ENCODE measurements around the gene LAPTM5. TPM values are rescaled to one million over a fixed set of nuclear protein-coding genes. Genes with fewer than 3 reads are reported as not detected.

Gene LAPTM5
- total and polyA plus RNA-seq, 2 donors = 88.6 to 364 TPM

DNA sequence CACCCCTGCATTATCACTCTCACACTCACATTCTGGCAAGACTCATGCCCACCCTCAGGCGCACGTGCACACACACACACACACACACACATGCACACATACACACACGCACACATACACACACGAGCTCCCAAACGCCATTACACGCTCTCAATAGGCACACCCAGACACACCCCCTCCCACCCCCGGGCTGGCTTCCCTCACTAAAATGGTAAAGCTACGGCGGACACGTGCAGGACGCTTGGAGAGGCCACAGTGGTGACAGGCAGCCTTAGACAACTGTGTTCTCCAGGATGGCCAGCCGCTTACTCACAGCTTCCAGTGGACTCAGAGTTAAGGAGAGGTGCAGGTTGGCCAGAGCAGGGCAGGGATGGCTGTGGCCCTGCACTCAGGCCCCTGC, 44.3 kb downstream of the LAPTM5 start:
- no peak for DNase-seq (ENCODE audit: low read depth in 6 of 9, low spot score in 9 of 9)
- Histone ChIP-seq H3K27me3 (ENCODE audit: control insufficient read depth in 2 of 2, insufficient read depth in 1 of 2, low read length in 1 of 2) (peaks cover 0 to 9% of the 10 kb centered on the region in 2 donors), H3K4me3 (ENCODE audit: low read length in 2 of 2) (no peak overlapping the region), H3K36me3 (ENCODE audit: control insufficient read depth in 2 of 2, insufficient read depth in 2 of 2, low read length in 1 of 2) (no peaks in the 10 kb centered on the region), H3K27ac (ENCODE audit: low read depth in 1 of 2, low read length in 1 of 2) (no peak overlapping the region), H3K9me3 (ENCODE audit: control insufficient read depth in 2 of 2, insufficient read depth in 1 of 2, low read length in 1 of 2) (peaks cover 0 to 3% of the 10 kb centered on the region in 2 donors), H3K4me1 (ENCODE audit: control insufficient read depth in 2 of 2, insufficient read depth in 2 of 2, low read length in 2 of 2) (peaks cover 0 to 4% of the 10 kb centered on the region in 2 donors)
- WGBS = 85% methylated on average over 12 of the region's 12 CpGs

GRCh38 chr1:30712583-30712982, 45.0 kb downstream of the LAPTM5 start:
- WGBS = 90% methylated on average over 6 of the region's 6 CpGs

GRCh38 chr1:30710407-30710806, 47.2 kb downstream of the LAPTM5 start:
- no peak overlapping the region for H3K4me3 ChIP-seq (ENCODE audit: low read length in 2 of 2)
- H3K4me1 ChIP-seq (ENCODE audit: control insufficient read depth in 2 of 2, insufficient read depth in 2 of 2, low read length in 2 of 2) = no peaks in the 10 kb centered on the region
- 49% methylated on average over 2 of the region's 2 CpGs for WGBS
- H3K36me3 ChIP-seq (ENCODE audit: control insufficient read depth in 2 of 2, insufficient read depth in 2 of 2, low read length in 1 of 2) = no peaks in the 10 kb centered on the region
- no peak for DNase-seq (ENCODE audit: low read depth in 6 of 9, low spot score in 9 of 9)
- peaks cover 0 to 22% of the 10 kb centered on the region in 2 donors for H3K27me3 ChIP-seq (ENCODE audit: control insufficient read depth in 2 of 2, insufficient read depth in 1 of 2, low read length in 1 of 2)
- peaks cover 0 to 3% of the 10 kb centered on the region in 2 donors for H3K9me3 ChIP-seq (ENCODE audit: control insufficient read depth in 2 of 2, insufficient read depth in 1 of 2, low read length in 1 of 2)
- H3K27ac ChIP-seq (ENCODE audit: low read depth in 1 of 2, low read length in 1 of 2) = no peak overlapping the region

More at GRCh38 chr1:30712583-30712982, 45.0 kb downstream of the LAPTM5 start:
- Histone ChIP-seq H3K27me3 (ENCODE audit: control insufficient read depth in 2 of 2, insufficient read depth in 1 of 2, low read length in 1 of 2) (peaks cover 0 to 15% of the 10 kb centered on the region in 2 donors), H3K9me3 (ENCODE audit: control insufficient read depth in 2 of 2, insufficient read depth in 1 of 2, low read length in 1 of 2) (peaks cover 0 to 3% of the 10 kb centered on the region in 2 donors), H3K27ac (ENCODE audit: low read depth in 1 of 2, low read length in 1 of 2) (no peak overlapping the region), H3K4me3 (ENCODE audit: low read length in 2 of 2) (no peak overlapping the region), H3K4me1 (ENCODE audit: control insufficient read depth in 2 of 2, insufficient read depth in 2 of 2, low read length in 2 of 2) (peaks cover 0 to 4% of the 10 kb centered on the region in 2 donors), H3K36me3 (ENCODE audit: control insufficient read depth in 2 of 2, insufficient read depth in 2 of 2, low read length in 1 of 2) (no peaks in the 10 kb centered on the region)
- no peak for DNase-seq (ENCODE audit: low read depth in 6 of 9, low spot score in 9 of 9)

GRCh38 chr1:30708361-30708728, 49.2 kb downstream of the LAPTM5 start:
- no peaks in the 10 kb centered on the region for H3K9me3 ChIP-seq (ENCODE audit: control insufficient read depth in 2 of 2, insufficient read depth in 1 of 2, low read length in 1 of 2)
- peaks cover 0 to 24% of the 10 kb centered on the region in 2 donors for H3K27me3 ChIP-seq (ENCODE audit: control insufficient read depth in 2 of 2, insufficient read depth in 1 of 2, low read length in 1 of 2)
- no peak for DNase-seq (ENCODE audit: low read depth in 6 of 9, low spot score in 9 of 9)
- no peaks in the 10 kb centered on the region for H3K4me1 ChIP-seq (ENCODE audit: control insufficient read depth in 2 of 2, insufficient read depth in 2 of 2, low read length in 2 of 2)
- WGBS = 58% methylated on average over 8 of the region's 8 CpGs
- no peak overlapping the region for H3K4me3 ChIP-seq (ENCODE audit: low read length in 2 of 2)
- no peaks in the 10 kb centered on the region for H3K36me3 ChIP-seq (ENCODE audit: control insufficient read depth in 2 of 2, insufficient read depth in 2 of 2, low read length in 1 of 2)
- no peak overlapping the region for H3K27ac ChIP-seq (ENCODE audit: low read depth in 1 of 2, low read length in 1 of 2)

GRCh38 chr1:30707412-30708360, 49.9 kb downstream of the LAPTM5 start:
- Histone ChIP-seq H3K27ac (ENCODE audit: low read depth in 1 of 2, low read length in 1 of 2) (no peak overlapping the region), H3K27me3 (ENCODE audit: control insufficient read depth in 2 of 2, insufficient read depth in 1 of 2, low read length in 1 of 2) (peaks cover 0 to 24% of the 10 kb centered on the region in 2 donors), H3K4me3 (ENCODE audit: low read length in 2 of 2) (no peak overlapping the region), H3K9me3 (ENCODE audit: control insufficient read depth in 2 of 2, insufficient read depth in 1 of 2, low read length in 1 of 2) (no peaks in the 10 kb centered on the region), H3K4me1 (ENCODE audit: control insufficient read depth in 2 of 2, insufficient read depth in 2 of 2, low read length in 2 of 2) (no peaks in the 10 kb centered on the region), H3K36me3 (ENCODE audit: control insufficient read depth in 2 of 2, insufficient read depth in 2 of 2, low read length in 1 of 2) (no peaks in the 10 kb centered on the region)
- 64% methylated on average over 16 of the region's 16 CpGs for WGBS
- DNase-seq (ENCODE audit: low read depth in 6 of 9, low spot score in 9 of 9) = peak in 5 of 9 donors; percentile 14 to 55 (median 27)

DNA sequence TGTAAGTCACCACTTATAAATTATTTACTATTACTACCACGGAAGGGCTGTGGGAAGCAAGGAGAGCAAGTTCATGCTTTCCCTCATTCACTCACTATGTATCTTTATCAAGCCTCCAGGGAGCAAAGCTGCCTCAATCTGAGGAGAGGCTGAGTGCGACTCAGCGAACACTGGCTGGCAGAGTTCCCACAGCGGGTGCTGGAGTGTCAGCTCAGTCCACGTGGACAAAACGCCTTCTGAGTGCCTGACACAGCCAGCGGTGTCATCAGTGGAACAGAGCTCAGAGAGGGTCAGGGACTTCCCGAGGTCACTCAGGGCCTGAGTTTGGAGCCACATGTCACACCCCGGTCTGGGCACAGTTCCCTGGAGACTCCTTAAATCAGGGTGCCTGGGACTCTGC, 51.0 kb downstream of the LAPTM5 start:
- Histone ChIP-seq H3K27me3 (ENCODE audit: control insufficient read depth in 2 of 2, insufficient read depth in 1 of 2, low read length in 1 of 2) (peaks cover 0 to 24% of the 10 kb centered on the region in 2 donors), H3K4me1 (ENCODE audit: control insufficient read depth in 2 of 2, insufficient read depth in 2 of 2, low read length in 2 of 2) (no peaks in the 10 kb centered on the region), H3K4me3 (ENCODE audit: low read length in 2 of 2) (no peak overlapping the region), H3K36me3 (ENCODE audit: control insufficient read depth in 2 of 2, insufficient read depth in 2 of 2, low read length in 1 of 2) (no peaks in the 10 kb centered on the region), H3K27ac (ENCODE audit: low read depth in 1 of 2, low read length in 1 of 2) (no peak overlapping the region), H3K9me3 (ENCODE audit: control insufficient read depth in 2 of 2, insufficient read depth in 1 of 2, low read length in 1 of 2) (no peaks in the 10 kb centered on the region)
- WGBS = 53% methylated on average over 9 of the region's 9 CpGs
- DNase-seq (ENCODE audit: low read depth in 6 of 9, low spot score in 9 of 9) = no peak

DNA sequence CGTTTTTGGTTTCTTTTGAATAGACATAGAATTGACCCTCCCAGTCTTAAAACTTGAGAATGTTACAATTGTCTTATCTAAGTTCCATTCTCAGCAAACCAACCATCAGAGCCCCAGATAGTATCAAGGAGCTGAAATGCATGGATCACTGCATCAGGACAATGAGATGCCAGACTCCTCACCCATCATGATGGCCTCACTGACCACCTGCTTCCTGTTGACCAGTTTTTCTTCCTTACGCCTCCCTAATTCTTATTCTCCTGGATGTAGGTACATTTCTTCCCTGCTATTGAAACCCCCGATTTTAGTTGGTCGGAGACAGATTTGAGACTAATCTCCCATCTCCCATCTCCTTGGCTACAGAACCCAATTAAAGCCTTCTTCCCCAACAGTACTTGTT, 51.9 kb downstream of the LAPTM5 start:
- DNase-seq (ENCODE audit: low read depth in 6 of 9, low spot score in 9 of 9) = no peak
- Histone ChIP-seq H3K27ac (ENCODE audit: low read depth in 1 of 2, low read length in 1 of 2) (no peak overlapping the region), H3K4me3 (ENCODE audit: low read length in 2 of 2) (no peak overlapping the region), H3K4me1 (ENCODE audit: control insufficient read depth in 2 of 2, insufficient read depth in 2 of 2, low read length in 2 of 2) (no peaks in the 10 kb centered on the region), H3K36me3 (ENCODE audit: control insufficient read depth in 2 of 2, insufficient read depth in 2 of 2, low read length in 1 of 2) (no peaks in the 10 kb centered on the region), H3K9me3 (ENCODE audit: control insufficient read depth in 2 of 2, insufficient read depth in 1 of 2, low read length in 1 of 2) (no peaks in the 10 kb centered on the region), H3K27me3 (ENCODE audit: control insufficient read depth in 2 of 2, insufficient read depth in 1 of 2, low read length in 1 of 2) (peaks cover 0 to 24% of the 10 kb centered on the region in 2 donors)
- 70% methylated on average over 4 of the region's 4 CpGs for WGBS

- WGBS = 85% methylated on average over 14 of the region's 14 CpGs
- Histone ChIP-seq H3K27me3 (ENCODE audit: control insufficient read depth in 2 of 2, insufficient read depth in 1 of 2, low read length in 1 of 2) (peaks cover 0 to 22% of the 10 kb centered on the region in 2 donors), H3K36me3 (ENCODE audit: control insufficient read depth in 2 of 2, insufficient read depth in 2 of 2, low read length in 1 of 2) (no peaks in the 10 kb centered on the region), H3K9me3 (ENCODE audit: control insufficient read depth in 2 of 2, insufficient read depth in 1 of 2, low read length in 1 of 2) (no peaks in the 10 kb centered on the region), H3K27ac (ENCODE audit: low read depth in 1 of 2, low read length in 1 of 2) (no peak overlapping the region), H3K4me1 (ENCODE audit: control insufficient read depth in 2 of 2, insufficient read depth in 2 of 2, low read length in 2 of 2) (no peaks in the 10 kb centered on the region), H3K4me3 (ENCODE audit: low read length in 2 of 2) (no peak overlapping the region)
- DNase-seq (ENCODE audit: low read depth in 6 of 9, low spot score in 9 of 9) = no peak
Observed at GRCh38 chr1:30704765-30705509, 52.6 kb downstream of the LAPTM5 start.

DNA sequence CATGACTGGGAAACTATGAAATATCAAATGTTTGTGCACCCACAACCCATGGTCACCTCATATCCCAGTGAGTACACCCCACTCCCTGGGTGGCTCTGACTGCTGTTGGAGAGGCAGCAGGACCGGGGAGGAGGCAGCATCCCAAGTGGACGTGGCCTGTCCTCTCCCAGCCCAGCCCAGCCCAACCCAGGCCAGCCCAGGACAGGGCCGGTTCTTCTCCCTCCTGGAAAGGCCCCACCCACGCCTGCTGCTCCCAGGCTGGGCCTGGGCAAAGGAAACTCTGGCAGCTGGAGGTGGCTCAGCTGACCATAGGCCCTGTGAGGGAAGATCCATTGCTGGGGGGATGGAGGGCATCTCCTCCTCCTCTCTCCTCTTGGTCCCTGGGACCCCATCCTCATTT, 53.3 kb downstream of the LAPTM5 start:
- DNase-seq (ENCODE audit: low read depth in 6 of 9, low spot score in 9 of 9) = no peak
- Histone ChIP-seq H3K36me3 (ENCODE audit: control insufficient read depth in 2 of 2, insufficient read depth in 2 of 2, low read length in 1 of 2) (no peaks in the 10 kb centered on the region), H3K27ac (ENCODE audit: low read depth in 1 of 2, low read length in 1 of 2) (no peak overlapping the region), H3K27me3 (ENCODE audit: control insufficient read depth in 2 of 2, insufficient read depth in 1 of 2, low read length in 1 of 2) (peaks cover 0 to 22% of the 10 kb centered on the region in 2 donors), H3K9me3 (ENCODE audit: control insufficient read depth in 2 of 2, insufficient read depth in 1 of 2, low read length in 1 of 2) (no peaks in the 10 kb centered on the region), H3K4me3 (ENCODE audit: low read length in 2 of 2) (no peak overlapping the region), H3K4me1 (ENCODE audit: control insufficient read depth in 2 of 2, insufficient read depth in 2 of 2, low read length in 2 of 2) (no peaks in the 10 kb centered on the region)
- 95% methylated on average over 4 of the region's 4 CpGs for WGBS
